ENCODE results near the gene MTA3.

DNA sequence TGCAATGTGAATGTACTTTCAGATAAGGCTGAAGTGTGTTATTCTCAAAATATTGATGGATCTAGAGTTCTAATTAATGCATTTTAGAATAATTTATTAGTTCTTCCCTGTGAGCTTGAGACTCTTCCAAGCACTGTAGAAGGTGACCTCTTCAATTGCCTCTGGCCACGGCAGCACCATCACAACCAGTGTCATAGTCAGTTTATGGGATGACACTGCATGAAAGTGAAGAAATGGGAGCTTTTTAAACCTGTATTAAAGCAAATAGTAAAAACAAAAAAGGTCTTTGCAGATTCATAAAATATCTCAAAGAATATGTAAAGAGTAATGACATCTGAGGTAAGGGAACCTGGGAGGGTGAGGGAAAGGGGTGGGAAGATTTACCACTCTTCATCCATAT is 143.5 kb downstream of the MTA3 start:
- TF ChIP-seq, protein P1, sequence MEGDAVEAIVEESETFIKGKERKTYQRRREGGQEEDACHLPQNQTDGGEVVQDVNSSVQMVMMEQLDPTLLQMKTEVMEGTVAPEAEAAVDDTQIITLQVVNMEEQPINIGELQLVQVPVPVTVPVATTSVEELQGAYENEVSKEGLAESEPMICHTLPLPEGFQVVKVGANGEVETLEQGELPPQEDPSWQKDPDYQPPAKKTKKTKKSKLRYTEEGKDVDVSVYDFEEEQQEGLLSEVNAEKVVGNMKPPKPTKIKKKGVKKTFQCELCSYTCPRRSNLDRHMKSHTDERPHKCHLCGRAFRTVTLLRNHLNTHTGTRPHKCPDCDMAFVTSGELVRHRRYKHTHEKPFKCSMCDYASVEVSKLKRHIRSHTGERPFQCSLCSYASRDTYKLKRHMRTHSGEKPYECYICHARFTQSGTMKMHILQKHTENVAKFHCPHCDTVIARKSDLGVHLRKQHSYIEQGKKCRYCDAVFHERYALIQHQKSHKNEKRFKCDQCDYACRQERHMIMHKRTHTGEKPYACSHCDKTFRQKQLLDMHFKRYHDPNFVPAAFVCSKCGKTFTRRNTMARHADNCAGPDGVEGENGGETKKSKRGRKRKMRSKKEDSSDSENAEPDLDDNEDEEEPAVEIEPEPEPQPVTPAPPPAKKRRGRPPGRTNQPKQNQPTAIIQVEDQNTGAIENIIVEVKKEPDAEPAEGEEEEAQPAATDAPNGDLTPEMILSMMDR (IDR thresholded peaks at IDR 0.05; ENCODE audit: extremely low read depth in 1 of 2, insufficient read depth in 1 of 2, low read depth in 1 of 2, low read length in 2 of 2) = no peak
- TF ChIP-seq, protein P2, sequence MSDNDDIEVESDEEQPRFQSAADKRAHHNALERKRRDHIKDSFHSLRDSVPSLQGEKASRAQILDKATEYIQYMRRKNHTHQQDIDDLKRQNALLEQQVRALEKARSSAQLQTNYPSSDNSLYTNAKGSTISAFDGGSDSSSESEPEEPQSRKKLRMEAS (IDR thresholded peaks at IDR 0.05; ENCODE audit: insufficient read depth, insufficient read length) = no peak
- TF ChIP-seq POLR2A (IDR thresholded peaks at IDR 0.05; ENCODE audit: low read depth, low read length) = no peak
- no peak for TF ChIP-seq POLR2AphosphoS5 (IDR thresholded peaks at IDR 0.05; ENCODE audit: insufficient read depth, low read depth, low read length)
- no peak for TF ChIP-seq EZH2 (IDR thresholded peaks at IDR 0.05; ENCODE audit: borderline replicate concordance, low read depth, low read length, severe bottlenecking)

Measured in endothelial cell of umbilical vein (primary cell).